Measurements from ENCODE around the gene CCDC86.
A peak's percentile ranks its signal among the peaks of the same experiment; 100 is the strongest.

Gene CCDC86

DNA sequence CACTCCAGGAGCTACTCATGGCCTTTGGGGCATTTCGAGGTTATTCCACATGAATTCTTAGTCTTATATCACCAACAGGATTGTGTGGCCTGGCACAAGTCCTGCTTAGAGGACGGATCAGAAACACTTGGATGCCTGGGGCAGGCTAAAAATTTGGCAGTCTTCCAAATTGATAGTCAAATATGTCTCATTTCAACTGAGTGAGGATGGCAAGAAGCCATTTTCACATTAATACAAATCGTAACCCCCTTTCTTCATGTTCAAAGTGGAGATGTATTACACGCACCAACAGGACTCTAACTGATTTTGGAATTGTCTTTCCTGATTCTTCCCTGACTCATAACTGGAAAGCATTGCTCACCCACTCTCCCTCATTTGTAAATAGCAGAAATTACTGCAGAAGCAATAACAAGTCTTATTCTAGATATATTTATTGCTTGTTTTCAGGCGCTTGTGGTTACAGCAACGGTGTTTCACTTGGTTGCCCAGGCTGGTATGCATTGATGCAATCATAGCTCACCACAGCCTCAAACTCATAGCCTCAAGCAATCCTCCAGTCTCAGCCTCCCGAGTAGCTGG, 10.3 kb upstream of the CCDC86 start:
- peak; percentile 79 for DNase-seq

- no peak for DNase-seq
Observed at GRCh38 chr11:60834742-60835533, 7.0 kb upstream of the CCDC86 start.

DNA sequence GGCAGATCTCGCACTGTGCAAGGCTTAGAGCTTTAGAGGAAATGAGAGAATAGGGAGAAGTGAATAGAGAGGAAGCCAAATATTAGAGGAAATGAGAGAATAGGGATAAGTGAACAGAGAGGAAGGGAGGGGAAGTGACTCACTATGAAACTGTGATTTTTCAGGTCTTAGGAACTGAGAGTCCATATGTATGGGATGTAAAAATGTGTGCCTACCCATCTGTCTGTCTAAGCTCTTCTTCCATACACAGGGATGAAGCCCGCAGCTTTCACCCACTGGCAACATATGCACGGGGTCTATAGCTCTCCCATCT, 6.4 kb upstream of the CCDC86 start:
- DNase-seq = no peak

DNA sequence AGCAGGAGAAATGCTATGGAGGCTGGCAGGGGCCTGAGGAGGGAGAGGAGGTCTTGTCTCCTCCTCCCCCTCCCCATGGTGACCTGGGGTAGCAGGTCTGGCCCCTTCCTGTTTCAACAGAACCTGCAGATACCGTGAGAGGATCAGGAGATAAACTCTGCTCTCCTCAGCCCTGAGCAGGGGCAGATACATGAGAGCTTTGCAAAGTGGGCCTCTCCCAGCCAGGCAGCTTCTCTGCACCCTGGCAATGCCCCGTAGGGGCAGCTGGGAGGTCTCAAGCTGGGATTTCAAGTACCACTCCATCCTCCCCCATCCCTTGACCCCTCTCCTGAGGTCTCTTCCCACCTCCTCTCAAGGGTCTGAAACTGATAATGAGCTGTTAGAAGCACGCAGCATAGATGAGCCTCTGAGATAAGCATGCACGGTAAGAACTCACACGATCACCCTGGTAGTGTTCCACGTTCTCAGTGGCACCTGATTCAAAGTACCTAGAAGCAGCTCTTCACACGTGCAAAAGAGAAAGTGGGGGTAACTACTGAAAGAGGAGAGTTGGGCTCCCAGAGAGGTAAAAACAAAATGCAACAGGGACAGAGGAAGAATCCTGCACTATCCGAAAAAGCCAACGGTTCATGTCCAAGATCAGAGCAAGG, 4.9 kb upstream of the CCDC86 start:
- DNase-seq = no peak

- DNase-seq = no peak
Observed at GRCh38 chr11:60838132-60838531, 3.8 kb upstream of the CCDC86 start.

- no peak for DNase-seq
Observed at GRCh38 chr11:60840470-60841430, 1.2 kb upstream of the CCDC86 start.

DNA sequence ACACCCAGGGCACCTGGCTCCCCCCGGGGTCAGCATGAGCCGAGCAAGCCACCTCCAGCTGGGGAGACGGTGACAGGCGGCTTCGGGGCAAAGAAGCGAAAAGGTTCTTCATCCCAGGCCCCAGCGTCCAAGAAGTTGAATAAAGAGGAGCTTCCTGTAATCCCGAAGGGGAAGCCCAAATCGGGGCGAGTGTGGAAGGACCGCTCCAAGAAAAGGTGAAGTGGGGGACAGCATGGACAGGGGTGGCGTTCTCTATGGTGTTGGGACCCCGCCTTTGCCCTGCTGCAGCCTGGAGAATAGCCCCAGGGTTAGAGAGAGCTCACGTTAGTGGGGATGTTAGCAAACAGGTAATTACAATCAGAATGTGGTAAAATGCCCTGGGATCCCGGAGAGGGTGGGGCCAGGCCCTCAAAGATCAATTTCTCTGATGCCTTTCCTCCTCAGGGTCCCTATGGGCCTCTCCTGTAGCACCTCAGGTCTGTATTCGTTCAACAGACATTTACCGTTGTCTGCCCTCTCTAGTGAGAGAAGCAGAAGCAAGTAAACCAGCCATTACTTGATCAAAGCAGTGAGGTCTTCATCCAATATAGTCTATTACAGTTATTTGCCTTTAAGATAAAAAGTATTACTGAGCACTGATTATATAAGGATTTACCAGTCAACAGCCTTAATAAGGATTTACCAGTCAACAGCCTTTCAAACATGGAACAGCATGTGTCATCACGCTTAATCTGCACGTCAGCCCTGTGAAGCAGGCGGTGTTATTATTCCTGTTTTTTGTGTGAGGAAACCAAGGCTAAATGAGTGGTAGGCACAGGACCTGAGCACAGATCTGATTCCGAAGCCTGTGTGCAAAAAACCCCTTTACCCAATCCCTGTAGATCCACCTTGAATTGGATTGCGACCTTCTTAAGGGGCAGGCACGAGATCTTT, 1.0 kb downstream of the CCDC86 start:
- DNase-seq = peak; percentile 43

DNA sequence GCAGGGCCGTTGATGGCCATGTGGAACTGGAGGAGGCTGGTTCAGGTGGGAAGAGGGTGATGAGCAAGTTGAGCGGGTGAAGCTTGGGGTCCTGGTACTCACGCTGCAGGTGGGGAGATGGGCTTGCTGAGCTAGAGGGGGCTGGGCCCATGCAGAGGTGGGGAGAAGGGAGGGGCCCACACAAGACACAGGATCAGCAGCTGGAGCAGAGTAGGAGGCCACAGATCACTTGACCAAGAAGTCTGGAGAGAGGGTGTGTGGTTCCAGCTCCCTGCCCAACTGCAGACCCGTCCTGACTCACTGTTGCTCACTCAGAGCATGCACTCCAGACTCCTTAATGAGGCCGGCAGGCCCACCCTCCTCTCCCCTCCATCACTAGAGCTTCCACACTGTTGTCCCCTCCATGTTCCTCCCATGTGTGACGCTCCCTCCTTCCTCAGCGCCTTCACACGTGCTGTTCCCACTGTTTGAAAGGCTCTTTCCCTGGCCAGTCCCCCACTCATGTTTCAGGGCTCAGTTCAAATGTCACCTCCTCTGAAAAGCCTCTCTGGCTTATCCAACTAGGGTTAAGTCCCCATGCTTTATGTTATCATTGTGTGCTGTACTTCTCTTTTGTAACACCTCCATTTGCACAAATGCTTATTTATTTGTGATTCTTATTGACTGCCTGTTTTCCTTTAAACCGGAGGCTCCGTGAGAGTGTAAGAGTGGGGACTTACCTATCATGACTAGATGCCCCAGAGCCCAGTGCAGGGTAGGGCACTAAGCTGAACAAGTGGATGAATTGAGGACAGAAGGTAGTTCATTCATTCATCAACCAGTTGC, 2.3 kb downstream of the CCDC86 start:
- no peak for DNase-seq

DNA sequence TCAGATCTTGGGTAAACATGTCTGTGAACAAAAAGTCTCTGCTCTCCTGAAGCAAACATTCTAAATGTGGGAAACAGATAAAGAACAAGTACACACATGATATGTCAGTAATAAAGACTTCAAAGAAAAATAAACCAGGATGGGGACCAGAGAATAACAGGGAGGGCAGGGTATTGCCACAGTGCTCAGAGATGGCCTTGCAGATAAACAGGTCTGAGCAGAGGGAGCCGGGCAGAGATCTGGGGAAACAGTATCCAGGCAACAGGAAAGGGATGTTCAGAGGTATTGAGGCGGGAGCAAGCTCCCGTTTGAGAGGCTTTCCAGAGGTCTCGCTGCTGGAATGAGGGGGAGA, 2.9 kb downstream of the CCDC86 start:
- no peak for DNase-seq

GRCh38 chr11:60845338-60845737, 3.4 kb downstream of the CCDC86 start:
- DNase-seq = no peak

DNA sequence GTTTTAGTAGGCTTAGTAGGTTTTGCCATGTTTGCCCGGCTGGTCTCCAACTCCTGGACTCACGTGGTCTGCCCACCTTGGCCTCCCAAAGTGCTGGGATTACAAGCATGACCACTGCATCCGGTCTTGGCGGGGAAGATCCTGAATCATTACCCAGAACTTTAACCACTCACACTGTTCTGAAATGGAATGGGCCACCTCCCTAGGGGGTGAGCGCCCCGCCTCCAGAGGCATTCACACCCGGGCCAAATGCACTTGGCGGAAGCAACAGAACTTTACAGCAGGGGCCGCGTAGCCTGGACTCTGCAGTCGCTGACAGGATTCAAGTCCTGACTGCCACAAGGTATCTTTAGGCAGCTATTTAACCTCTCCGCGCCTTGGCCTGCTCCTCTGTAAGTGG, 5.4 kb downstream of the CCDC86 start:
- DNase-seq = no peak

DNA sequence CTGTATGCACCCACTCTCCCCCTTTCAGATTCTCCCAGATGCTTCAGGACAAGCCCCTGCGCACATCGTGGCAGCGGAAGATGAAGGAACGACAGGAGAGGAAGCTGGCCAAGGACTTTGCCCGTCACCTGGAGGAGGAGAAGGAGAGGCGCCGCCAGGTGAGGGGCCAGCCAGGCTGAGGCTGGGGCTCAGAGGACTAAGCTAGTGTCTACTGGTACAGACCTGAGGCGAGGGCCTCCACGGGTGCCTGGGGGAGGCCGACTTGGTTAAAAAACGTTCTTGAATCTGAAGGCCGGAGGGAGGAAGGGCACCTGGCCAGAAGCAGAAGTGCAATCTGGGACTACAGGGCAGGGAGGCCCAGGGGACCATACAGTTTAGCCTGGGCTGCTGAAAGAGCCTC, 6.0 kb downstream of the CCDC86 start:
- no peak for DNase-seq

GRCh38 chr11:60848714-60849151, 6.8 kb downstream of the CCDC86 start:
- DNase-seq = no peak

DNA sequence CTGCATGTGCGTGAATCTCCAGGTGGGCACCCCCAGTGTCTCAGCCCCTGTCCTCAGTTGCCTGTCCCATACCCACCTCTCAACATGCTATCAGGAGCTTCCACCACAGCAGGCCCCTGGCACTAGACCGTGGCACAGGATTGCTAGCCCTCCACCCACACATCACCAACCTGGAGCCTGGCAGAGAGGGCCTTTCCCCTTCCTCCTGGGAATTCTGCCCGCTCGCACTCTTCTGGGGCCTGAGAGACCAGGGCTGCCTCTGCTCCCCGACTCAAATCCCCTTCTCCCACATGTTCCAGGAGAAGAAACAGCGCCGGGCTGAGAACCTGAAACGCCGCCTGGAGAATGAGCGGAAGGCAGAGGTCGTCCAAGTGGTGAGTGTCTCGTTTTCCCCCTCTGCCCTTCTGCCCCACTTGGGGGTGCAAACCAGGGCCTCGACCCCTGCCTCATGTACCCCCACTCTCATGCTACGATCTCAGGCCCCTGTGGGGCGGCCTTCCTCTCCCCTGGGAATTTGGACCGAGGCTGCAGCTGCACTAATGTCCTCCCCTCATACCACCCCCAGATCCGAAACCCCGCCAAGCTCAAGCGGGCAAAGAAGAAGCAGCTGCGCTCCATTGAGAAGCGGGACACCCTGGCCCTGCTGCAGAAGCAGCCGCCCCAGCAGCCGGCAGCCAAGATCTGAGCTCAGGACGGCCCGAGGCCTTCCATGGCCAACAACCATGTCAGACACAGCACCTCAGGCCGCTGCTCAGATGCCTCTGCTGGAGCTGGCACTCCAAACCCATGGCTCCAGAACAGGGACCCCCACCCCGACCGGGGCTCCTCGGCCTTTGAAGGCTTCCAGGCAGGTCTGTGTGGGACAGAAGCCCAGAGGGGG, 8.0 kb downstream of the CCDC86 start:
- DNase-seq = no peak

- DNase-seq = no peak
Observed at GRCh38 chr11:60851327-60852104, 9.6 kb downstream of the CCDC86 start.

GRCh38 chr11:60852117-60852981, 10.4 kb downstream of the CCDC86 start:
- DNase-seq = no peak

DNA sequence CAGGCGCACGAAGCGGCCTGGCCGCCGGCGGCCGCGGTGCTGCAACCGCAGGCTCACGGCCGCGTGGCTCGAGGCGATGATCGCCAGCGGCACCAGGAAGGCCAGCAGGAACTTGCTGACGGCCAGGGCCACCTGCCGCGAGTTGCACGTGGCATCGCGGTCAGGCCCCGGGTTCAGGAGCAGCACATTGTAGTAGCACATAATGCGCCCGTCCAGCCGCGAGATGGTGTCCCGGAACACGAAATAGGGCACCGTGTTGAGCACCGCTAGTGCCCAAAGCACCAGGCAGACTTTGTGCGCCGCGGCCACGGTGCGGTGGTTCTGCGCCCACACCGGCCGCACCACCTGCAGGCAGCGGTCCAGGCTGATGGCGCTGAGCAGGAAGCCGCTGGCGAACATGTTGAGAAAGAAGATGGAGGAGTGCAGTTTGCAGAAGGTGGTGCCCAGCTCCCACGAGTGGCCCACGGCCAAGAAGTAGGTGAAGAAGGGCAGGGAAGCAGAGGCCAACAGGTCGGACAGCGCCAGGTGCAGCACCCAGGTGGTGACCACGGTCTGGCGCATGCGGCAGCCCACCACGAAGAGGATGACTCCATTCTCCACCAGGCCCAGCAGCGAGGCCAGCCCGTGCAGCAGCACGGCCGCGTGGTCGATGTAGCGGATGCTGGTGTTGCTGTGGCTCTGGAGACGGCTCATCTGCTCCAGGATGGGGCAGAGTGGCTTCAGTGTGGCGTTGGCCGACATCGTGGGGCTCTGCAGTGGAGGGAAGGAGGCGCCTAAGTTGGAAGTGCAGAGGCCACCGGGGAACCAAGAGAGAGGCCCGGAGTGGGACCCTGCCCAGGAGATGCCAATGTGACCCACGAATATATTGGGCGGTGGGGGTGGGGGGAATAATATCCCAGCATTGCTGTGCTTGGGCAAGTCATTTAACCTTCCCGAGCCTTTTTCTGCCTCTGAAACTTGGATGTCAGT, 11.4 kb downstream of the CCDC86 start:
- DNase-seq = no peak

Measured in NCI-H69 (cell line).